Thyroid gland (tissue), 4 donors: ENCODE measurements around the gene AOAH. TPM values are rescaled to one million over a fixed set of nuclear protein-coding genes. Genes with fewer than 3 reads are reported as not detected.

Source experiments
- DNase-seq, 2 donors: peaks; one replicate each; pipeline ENCODE4 v3.0.0-alpha.2; 2019
- H3K27ac ChIP-seq, 3 donors: fragments of 200-600 bp; sonication (generic); 1 replicate in 2 of 3; 2 replicates in 1 of 3; pipeline ENCODE4 v1.5.1; 2016 to 2019; ENCODE audit warnings: mild to moderate bottlenecking in 1 of 3, moderate library complexity in 1 of 3
- H3K27me3 ChIP-seq: fragments of 200-600 bp; sonication (generic); one replicate; pipeline ENCODE4 v1.5.1; 2019
- H3K36me3 ChIP-seq, 2 donors: fragments of 200-600 bp; sonication (generic); one replicate each; pipeline ENCODE4 v1.5.1; 2016 to 2019
- H3K4me1 ChIP-seq, 2 donors: fragments of 200-600 bp; sonication (generic); one replicate each; pipeline ENCODE4 v1.5.1; 2017 to 2019
- H3K4me3 ChIP-seq, 3 donors: fragments of 200-600 bp; sonication (generic); replicated peaks in 1 of 3; 1 replicate in 2 of 3; 2 replicates in 1 of 3; pipeline ENCODE4 v1.5.1; 2016; ENCODE audit warnings: mild to moderate bottlenecking in 1 of 3
- H3K9me3 ChIP-seq: fragments of 200-600 bp; sonication (generic); one replicate; pipeline ENCODE4 v1.5.1; 2017
- CTCF ChIP-seq, 6 experiments: fragments of 200-600 bp in 3 of 6; fragments of 450-650 bp in 3 of 6; sonication (generic) in 3 of 6; IDR thresholded peaks; one replicate each; pipeline ENCODE4 v1.5.1; 2016 to 2019; ENCODE audit warnings: antibody characterized with exemption in 6 of 6, mild to moderate bottlenecking in 2 of 6, inconsistent platforms in 1 of 6, moderate library complexity in 1 of 6
- POLR2A ChIP-seq, 2 donors: fragments of 450-650 bp; IDR thresholded peaks; one replicate each; pipeline ENCODE4 v1.6.1; 2017; ENCODE audit warnings: antibody characterized with exemption in 2 of 2, mild to moderate bottlenecking in 2 of 2, moderate library complexity in 1 of 2
- WGBS, 2 donors: methylation state at CpG; one replicate each; pipeline ENCODE4 v1.1.5; 2017; 5-methylcytosine and 5-hydroxymethylcytosine counted together
- intact Hi-C: fragments of 100-400 bp; cut with DNase I; formaldehyde crosslinking; loops from one replicate; pipeline ENCODE4 v1.15.1; 2023
- total RNA-seq, 4 donors: library from RNA; depleted of rRNA; stranded (reverse); fragments of >200 nt; gene quantifications; one replicate each; pipeline ENCODE4 v1.2.3, GENCODE V29; 2016

Gene AOAH
- total RNA-seq, 4 donors from 2014 or later, result 7.4 to 26.7 (median 12.4) TPM

DNA sequence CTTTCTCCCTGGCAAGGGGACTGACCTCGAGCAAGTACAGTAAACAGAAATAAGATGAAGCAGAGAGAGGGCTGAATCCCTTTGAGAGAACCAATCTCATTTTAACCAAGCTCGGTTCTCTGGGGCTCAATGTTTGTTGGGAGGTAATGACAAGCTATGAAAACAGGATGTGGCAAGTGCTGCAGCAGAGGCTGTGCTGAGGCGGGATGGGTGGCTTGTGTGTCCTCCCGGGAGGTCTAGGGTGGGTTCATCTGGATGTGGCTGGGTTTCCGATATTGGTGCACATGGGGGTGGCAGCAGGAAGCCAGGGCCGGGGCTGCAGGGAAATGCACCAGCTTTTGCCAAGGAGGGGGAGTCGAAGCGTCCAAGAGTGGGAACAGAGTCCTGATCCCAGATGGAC, 84.5 kb downstream of the AOAH start:
- Histone ChIP-seq H3K4me1 (no peaks in the 10 kb centered on the region), H3K36me3 (no peaks in the 10 kb centered on the region), H3K4me3 (no peak overlapping the region), H3K27ac (no peak overlapping the region), H3K27me3 (no peaks in the 10 kb centered on the region), H3K9me3 (no peaks in the 10 kb centered on the region)
- DNase-seq, result peak in 1 of 2 donors; percentile 13
- TF ChIP-seq POLR2A (IDR thresholded peaks at IDR 0.05), result no peak
- TF ChIP-seq CTCF (IDR thresholded peaks at IDR 0.05), result no peak
- intact Hi-C loops, result no loop called here
- 71 to 80% methylated on average over 8 of the region's 8 CpGs for WGBS, 2 donors

GRCh38 chr7:36638586-36639263, 85.6 kb downstream of the AOAH start:
- no peak for TF ChIP-seq CTCF (IDR thresholded peaks at IDR 0.05)
- TF ChIP-seq POLR2A (IDR thresholded peaks at IDR 0.05), result no peak
- H3K4me3 ChIP-seq, result no peak overlapping the region
- 87 to 91% methylated on average over 3 of the region's 3 CpGs for WGBS, 2 donors

DNA sequence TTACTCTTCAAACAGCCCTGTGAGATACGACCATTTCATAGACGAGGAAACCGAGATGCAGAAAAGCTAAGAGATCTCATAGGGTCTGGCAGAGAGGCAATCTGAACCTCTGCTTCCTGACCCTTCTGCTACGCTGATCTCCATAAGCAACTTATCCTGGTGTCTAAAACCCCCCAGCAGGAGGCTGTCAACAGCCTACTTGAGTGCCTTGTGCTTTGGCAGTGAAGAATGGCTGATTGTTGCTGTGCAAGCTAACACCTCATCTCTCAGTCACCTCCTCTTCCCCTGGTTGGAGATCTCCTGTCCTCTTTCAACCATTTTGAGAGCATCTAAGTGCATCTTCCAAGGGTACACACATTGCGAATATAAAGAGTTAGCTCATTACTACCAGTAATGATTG, 86.2 kb downstream of the AOAH start:
- no peak for DNase-seq
- TF ChIP-seq CTCF (IDR thresholded peaks at IDR 0.05), result no peak
- no peak for TF ChIP-seq POLR2A (IDR thresholded peaks at IDR 0.05)
- H3K27ac ChIP-seq, result no peak overlapping the region

More at GRCh38 chr7:36638586-36639263, 85.6 kb downstream of the AOAH start:
- DNase-seq, result no peak
- intact Hi-C loops, result no loop called here
- Histone ChIP-seq H3K4me1 (no peaks in the 10 kb centered on the region), H3K27me3 (no peaks in the 10 kb centered on the region), H3K36me3 (no peaks in the 10 kb centered on the region), H3K27ac (no peak overlapping the region), H3K9me3 (no peaks in the 10 kb centered on the region)

GRCh38 chr7:36637417-36637816, 86.9 kb downstream of the AOAH start:
- H3K36me3 ChIP-seq, result no peaks in the 10 kb centered on the region
- H3K4me3 ChIP-seq, result no peak overlapping the region
- 70 to 92% methylated on average over 4 of the region's 4 CpGs for WGBS, 2 donors
- TF ChIP-seq CTCF (IDR thresholded peaks at IDR 0.05), result no peak
- no peak for TF ChIP-seq POLR2A (IDR thresholded peaks at IDR 0.05)
- DNase-seq, result no peak
- H3K9me3 ChIP-seq, result no peaks in the 10 kb centered on the region
- no peaks in the 10 kb centered on the region for H3K4me1 ChIP-seq
- no peaks in the 10 kb centered on the region for H3K27me3 ChIP-seq
- H3K27ac ChIP-seq, result no peak overlapping the region
- intact Hi-C loops, result no loop called here

More for the DNA sequence above, 86.2 kb downstream of the AOAH start:
- H3K9me3 ChIP-seq, result no peaks in the 10 kb centered on the region
- intact Hi-C loops, result no loop called here
- no peaks in the 10 kb centered on the region for H3K27me3 ChIP-seq
- 94 to 95% methylated on average over 5 of the region's 5 CpGs for WGBS, 2 donors
- no peak overlapping the region for H3K4me3 ChIP-seq
- no peaks in the 10 kb centered on the region for H3K4me1 ChIP-seq
- H3K36me3 ChIP-seq, result no peaks in the 10 kb centered on the region

DNA sequence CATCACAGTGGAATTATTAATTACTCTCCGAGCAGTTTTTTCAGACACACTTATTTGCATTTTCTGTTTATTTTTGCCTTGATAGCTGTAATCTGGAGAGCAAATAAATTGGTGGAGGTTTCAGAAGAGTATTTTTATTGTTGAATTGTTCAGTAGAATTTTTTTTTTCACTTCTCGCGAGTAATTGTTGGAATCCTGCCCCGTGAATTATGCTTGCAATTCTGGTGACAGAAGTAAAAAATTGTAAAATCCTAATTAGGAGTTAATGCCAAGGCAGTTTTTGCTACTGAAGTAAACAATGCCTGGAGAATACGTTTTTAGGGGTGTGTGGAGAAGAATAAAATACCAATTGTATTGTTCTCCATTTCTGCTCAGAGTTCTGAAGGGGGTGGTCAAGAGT, 88.2 kb downstream of the AOAH start:
- DNase-seq, result no peak
- Histone ChIP-seq H3K36me3 (no peaks in the 10 kb centered on the region), H3K27me3 (no peaks in the 10 kb centered on the region), H3K9me3 (no peaks in the 10 kb centered on the region), H3K4me3 (no peak overlapping the region), H3K27ac (no peak overlapping the region), H3K4me1 (no peaks in the 10 kb centered on the region)
- TF ChIP-seq CTCF (IDR thresholded peaks at IDR 0.05), result no peak
- TF ChIP-seq POLR2A (IDR thresholded peaks at IDR 0.05), result no peak
- WGBS, 2 donors, result 84 to 87% methylated on average over 5 of the region's 5 CpGs
- intact Hi-C loops, result no loop called here
